Measurements from ENCODE around the gene GDF10.

GDF10 gene

GRCh38 chr10:47357131-47357582 is 57.2 kb downstream of the GDF10 start:
- no peak for DNase-seq

GRCh38 chr10:47357911-47358310 is 57.9 kb downstream of the GDF10 start:
- DNase-seq = no peak

- no peak for DNase-seq
These were observed 58.5 kb downstream of the GDF10 start for GRCh38 chr10:47358457-47358856.

- no peak for DNase-seq
These were observed 59.1 kb downstream of the GDF10 start for GRCh38 chr10:47359101-47359500.

GRCh38 chr10:47359626-47360418 is 59.8 kb downstream of the GDF10 start:
- DNase-seq = no peak

- DNase-seq = no peak
These were observed 60.5 kb downstream of the GDF10 start for GRCh38 chr10:47360419-47361040.

- peak in 1 of 2 donors; percentile 10 for DNase-seq
These were observed 61.3 kb downstream of the GDF10 start for GRCh38 chr10:47361293-47361692.

GRCh38 chr10:47362199-47362598 is 62.2 kb downstream of the GDF10 start:
- no peak for DNase-seq
